ENCODE data around the gene CD160. TPM values are rescaled to one million over a fixed set of nuclear protein-coding genes. Genes with fewer than 3 reads are reported as not detected.

Gene CD160
- total and polyA plus RNA-seq, 10 of the 15 experiments (the other 5 are each of a cell fraction or from before 2014, with no cell fraction given), result 0.06 to 1.1 (median 0.26) TPM; not detected in 5

- Histone ChIP-seq H3K4me1 (ENCODE audit: control insufficient read depth, insufficient read depth, low read length) (no peaks in the 10 kb centered on the region), H3K27me3 (replicated peaks in 1 of 2; ENCODE audit: control insufficient read depth in 2 of 2, insufficient read depth in 2 of 2, low read length in 1 of 2) (no peaks in the 10 kb centered on the region), H3K4me3 (no peak overlapping the region), H3K27ac (ENCODE audit: control insufficient read depth, insufficient read depth) (no peak overlapping the region), H3K4me2 (ENCODE audit: control insufficient read depth, insufficient read depth) (no peak overlapping the region), H2AFZ (ENCODE audit: control insufficient read depth, low read depth, low read length) (no peak overlapping the region), H4K20me1 (ENCODE audit: control insufficient read depth, insufficient read depth) (no peaks in the 10 kb centered on the region), H3K9me3 (replicated peaks; ENCODE audit: control insufficient read depth, insufficient read depth, low read length) (no peaks in the 10 kb centered on the region), H3K36me3 (ENCODE audit: control insufficient read depth in 2 of 2, insufficient read depth in 2 of 2, low read length in 1 of 2) (no peaks in the 10 kb centered on the region), H3K9ac (ENCODE audit: control insufficient read depth, insufficient read depth, low read length) (no peak overlapping the region), H3K79me2 (ENCODE audit: control insufficient read depth, insufficient read depth, low read length) (no peaks in the 10 kb centered on the region)
- intact Hi-C loops (cut with micrococcal nuclease; ENCODE audit: unreplicated experiment) (no loop called here), in situ Hi-C loops (cut with MboI) (no loop called here)
- POLR2A ChIA-PET, result no interaction called here
- ATAC-seq (no peak), FAIRE-seq (no peak), DNase-seq (ENCODE audit: low read depth, low spot score) (no peak)
- no TSS peak for BruUV-seq (replicated peaks)
- 77% methylated on average over 5 of the region's 5 CpGs for WGBS (ENCODE audit: insufficient coverage, insufficient replicate concordance, low lambda C conversion rate, missing lambda C conversion rate)
- SMC1A ChIA-PET (ENCODE audit: uncharacterized antibody, unreplicated experiment), result interaction anchor here (0.7 to 1.8 kb wide), 2 partner anchors 9 kb away, joined by 3 to 4 read pairs; no protein-coding TSS in a partner anchor
- RAD21 ChIA-PET (ENCODE audit: unreplicated experiment), result no interaction called here
- CTCF ChIA-PET, result no interaction called here
- TF ChIP-seq BMI1 (IDR thresholded peaks at IDR 0.05; ENCODE audit: borderline replicate concordance) (no peak), BRCA1 (IDR thresholded peaks at IDR 0.05; ENCODE audit: low read depth, low read length) (no peak), POU2F2 (IDR thresholded peaks at IDR 0.05; ENCODE audit: borderline replicate concordance, low read depth, low read length) (no peak), NBN (IDR thresholded peaks at IDR 0.05) (no peak), SMARCA5 (IDR thresholded peaks at IDR 0.05) (no peak), POLR2AphosphoS2 (IDR thresholded peaks at IDR 0.05; ENCODE audit: low read depth, low read length) (no peak), SUZ12 (IDR thresholded peaks at IDR 0.05; ENCODE audit: unreplicated experiment) (no peak), NR2C2 (IDR thresholded peaks at IDR 0.05; ENCODE audit: borderline replicate concordance, control insufficient read depth, insufficient read length, low read depth) (no peak), ZNF592 (IDR thresholded peaks at IDR 0.05) (no peak), HCFC1 (IDR thresholded peaks at IDR 0.05; ENCODE audit: low read length) (no peak), ZBTB33 (IDR thresholded peaks at IDR 0.05) (no peak), CHD1 (IDR thresholded peaks at IDR 0.05; ENCODE audit: low read depth, low read length) (no peak), BACH1 (IDR thresholded peaks at IDR 0.05; ENCODE audit: borderline replicate concordance) (no peak), CEBPZ (IDR thresholded peaks at IDR 0.05; ENCODE audit: low read depth, low read length) (no peak), MTA3 (IDR thresholded peaks at IDR 0.05; ENCODE audit: borderline replicate concordance, low read length) (no peak), IRF5 (IDR thresholded peaks at IDR 0.05; ENCODE audit: borderline replicate concordance) (no peak)
Observed at GRCh38 chr1:145729196-145729595, 9.9 kb downstream of the CD160 start.

Data from GM12878 (cell line).